Osteoblast (primary cell): Measurements from ENCODE around the gene PLCD3. TPM values are rescaled to one million over a fixed set of nuclear protein-coding genes. Genes with fewer than 3 reads are reported as not detected.

Experiments
- DNase-seq: peaks from one replicate; pipeline ENCODE4 v3.0.0; 2011; ENCODE audit warnings: low spot score, mixed read lengths; ENCODE audit not compliant: insufficient read length; ENCODE audit errors: missing footprints
- H2AFZ ChIP-seq: 2 replicates; pipeline ENCODE4 v1.6.0; 2011; ENCODE audit warnings: mild to moderate bottlenecking, low read length
- H3K27ac ChIP-seq: 2 replicates; pipeline ENCODE4 v1.5.1; 2011; ENCODE audit warnings: mild to moderate bottlenecking, low read depth, low read length, moderate library complexity
- H3K27me3 ChIP-seq: 2 replicates; pipeline ENCODE4 v1.6.0; 2012; ENCODE audit warnings: mild to moderate bottlenecking, control low read depth, inconsistent platforms, low read length, moderate library complexity; ENCODE audit not compliant: insufficient read depth
- H3K36me3 ChIP-seq: 2 replicates; pipeline ENCODE4 v1.5.1; 2011; ENCODE audit warnings: mild to moderate bottlenecking, low read length, control low read depth, moderate library complexity; ENCODE audit not compliant: insufficient read depth
- H3K4me1 ChIP-seq: 2 replicates; pipeline ENCODE4 v1.5.1; 2011; ENCODE audit warnings: mild to moderate bottlenecking, low read length, control low read depth, moderate library complexity; ENCODE audit not compliant: insufficient read depth
- H3K4me2 ChIP-seq: 2 replicates; pipeline ENCODE4 v1.6.0; 2011; ENCODE audit warnings: mild to moderate bottlenecking, low read length; ENCODE audit not compliant: insufficient read depth
- H3K4me3 ChIP-seq: fragments of 200-600 bp; sonication (generic); 3 replicates; pipeline ENCODE4 v1.5.1; 2012; ENCODE audit warnings: mild to moderate bottlenecking, low read length, inconsistent platforms; ENCODE audit not compliant: insufficient read depth
- H3K79me2 ChIP-seq: 2 replicates; pipeline ENCODE4 v1.6.0; 2012; ENCODE audit warnings: mild to moderate bottlenecking, low read length, control low read depth, inconsistent platforms; ENCODE audit not compliant: insufficient read depth
- H3K9me3 ChIP-seq: 2 replicates; pipeline ENCODE4 v1.5.1; 2011; ENCODE audit warnings: low read depth, low read length, control low read depth
- H4K20me1 ChIP-seq: 2 replicates; pipeline ENCODE4 v1.6.0; 2012; ENCODE audit warnings: mild to moderate bottlenecking, low read length, control low read depth; ENCODE audit not compliant: insufficient read depth
- CTCF ChIP-seq: IDR thresholded peaks from 2 replicates; pipeline ENCODE4 v1.5.1; 2011; ENCODE audit warnings: mild to moderate bottlenecking, low read depth, low read length, moderate library complexity; ENCODE audit errors: extremely low read depth
- total RNA-seq: library from RNA; depleted of rRNA; stranded (reverse); fragments of >200 nt; gene quantifications from 2 replicates; pipeline ENCODE4 v1.2.3, GENCODE V29; 2012

PLCD3 gene
- total RNA-seq, 1 donor: 31.5 TPM

GRCh38 chr17:45088741-45089140, 43.6 kb downstream of the PLCD3 start:
- peaks cover 21% of the 10 kb centered on the region for H3K79me2 ChIP-seq
- no peak for TF ChIP-seq CTCF
- no peaks in the 10 kb centered on the region for H3K27me3 ChIP-seq
- no peaks in the 10 kb centered on the region for H4K20me1 ChIP-seq
- H3K27ac ChIP-seq: no peak overlapping the region
- no peaks in the 10 kb centered on the region for H3K9me3 ChIP-seq
- no peak overlapping the region for H2AFZ ChIP-seq
- no peak for DNase-seq
- no peak overlapping the region for H3K4me3 ChIP-seq
- no peak overlapping the region for H3K4me2 ChIP-seq
- H3K36me3 ChIP-seq: peaks cover 75% of the 10 kb centered on the region
- peaks cover 46% of the 10 kb centered on the region for H3K4me1 ChIP-seq

- Histone ChIP-seq H3K4me2 (peak overlapping the region; percentile 30), H3K4me1 (peaks cover 38% of the 10 kb centered on the region), H2AFZ (no peak overlapping the region)
Observed at GRCh38 chr17:45087978-45088377, 44.3 kb downstream of the PLCD3 start.

GRCh38 chr17:45087504-45087975, 44.8 kb downstream of the PLCD3 start:
- Histone ChIP-seq H2AFZ (no peak overlapping the region), H3K4me2 (peak overlapping the region; percentile 30), H3K4me1 (peaks cover 34% of the 10 kb centered on the region), H3K36me3 (peaks cover 81% of the 10 kb centered on the region), H3K79me2 (peaks cover 24% of the 10 kb centered on the region), H4K20me1 (no peaks in the 10 kb centered on the region), H3K4me3 (no peak overlapping the region), H3K27me3 (no peaks in the 10 kb centered on the region), H3K27ac (peak overlapping the region; percentile 18), H3K9me3 (no peaks in the 10 kb centered on the region)
- TF ChIP-seq CTCF: no peak
- peak; percentile 82 for DNase-seq

More at GRCh38 chr17:45087978-45088377, 44.3 kb downstream of the PLCD3 start:
- peaks cover 24% of the 10 kb centered on the region for H3K79me2 ChIP-seq
- no peak for TF ChIP-seq CTCF
- H3K36me3 ChIP-seq: peaks cover 77% of the 10 kb centered on the region
- no peak overlapping the region for H3K4me3 ChIP-seq
- H3K27me3 ChIP-seq: no peaks in the 10 kb centered on the region
- DNase-seq: peak; percentile 51
- H3K27ac ChIP-seq: peak overlapping the region; percentile 18
- no peaks in the 10 kb centered on the region for H3K9me3 ChIP-seq
- H4K20me1 ChIP-seq: no peaks in the 10 kb centered on the region

- H2AFZ ChIP-seq: no peak overlapping the region
- H3K27me3 ChIP-seq: no peaks in the 10 kb centered on the region
- no peak for TF ChIP-seq CTCF
- DNase-seq: peak; percentile 81
- peak overlapping the region; percentile 18 for H3K27ac ChIP-seq
- H4K20me1 ChIP-seq: no peaks in the 10 kb centered on the region
- no peak overlapping the region for H3K4me3 ChIP-seq
- peaks cover 82% of the 10 kb centered on the region for H3K36me3 ChIP-seq
- peak overlapping the region; percentile 30 for H3K4me2 ChIP-seq
- peaks cover 28% of the 10 kb centered on the region for H3K79me2 ChIP-seq
- H3K9me3 ChIP-seq: no peaks in the 10 kb centered on the region
- H3K4me1 ChIP-seq: peaks cover 28% of the 10 kb centered on the region
Observed at GRCh38 chr17:45086865-45087503, 45.3 kb downstream of the PLCD3 start.
